Smooth muscle cell (in vitro differentiated cells): Measurements from ENCODE around the gene ULK2. TPM values are rescaled to one million over a fixed set of nuclear protein-coding genes. Genes with fewer than 3 reads are reported as not detected.

Source experiments
- DNase-seq: peaks from one replicate; lab custom pipeline; 2025; ENCODE audit not compliant: unreplicated experiment; lab: John Stamatoyannopoulos, UW
- H2AFZ ChIP-seq: fragments of 200-600 bp; sonication (generic); 2 replicates; pipeline ENCODE4 v1.6.0; 2016; ENCODE audit warnings: antibody characterized with exemption, low read depth, mild to moderate bottlenecking
- H3F3A ChIP-seq: fragments of 200-600 bp; sonication (generic); 2 replicates; pipeline ENCODE4 v1.6.0; 2017; ENCODE audit warnings: antibody characterized with exemption, low read depth
- H3K27ac ChIP-seq: fragments of 200-600 bp; sonication (generic); 2 replicates; pipeline ENCODE4 v1.5.1; 2016; ENCODE audit warnings: low read depth, mild to moderate bottlenecking
- H3K27me3 ChIP-seq: fragments of 200-600 bp; sonication (generic); 2 replicates; pipeline ENCODE4 v1.6.1; 2016; ENCODE audit warnings: low read depth, mild to moderate bottlenecking
- H3K36me3 ChIP-seq: fragments of 200-600 bp; sonication (generic); 2 replicates; pipeline ENCODE4 v1.5.1; 2016; ENCODE audit warnings: low read depth
- H3K4me1 ChIP-seq: fragments of 200-600 bp; sonication (generic); 2 replicates; pipeline ENCODE4 v1.5.1; 2016; ENCODE audit warnings: low read depth
- H3K4me2 ChIP-seq: fragments of 200-600 bp; sonication (generic); 2 replicates; pipeline ENCODE4 v1.6.0; 2016; ENCODE audit warnings: mild to moderate bottlenecking
- H3K4me3 ChIP-seq: fragments of 200-600 bp; sonication (generic); 2 replicates; pipeline ENCODE4 v1.5.1; 2016; ENCODE audit warnings: mild to moderate bottlenecking
- H3K79me2 ChIP-seq: fragments of 200-600 bp; sonication (generic); 2 replicates; pipeline ENCODE4 v1.6.0; 2016; ENCODE audit warnings: low read depth, mild to moderate bottlenecking
- H3K9ac ChIP-seq: fragments of 200-600 bp; sonication (generic); 2 replicates; pipeline ENCODE4 v1.6.0; 2016; ENCODE audit warnings: low read depth
- H3K9me3 ChIP-seq: fragments of 200-600 bp; sonication (generic); replicated peaks from 2 replicates; pipeline ENCODE4 v1.5.1; 2016; ENCODE audit warnings: low read depth
- H4K20me1 ChIP-seq: fragments of 200-600 bp; sonication (generic); 2 replicates; pipeline ENCODE4 v1.6.0; 2016; ENCODE audit warnings: low read depth
- WGBS: methylation state at CpG from one replicate; pipeline ENCODE4 v1.1.7; 2016; ENCODE audit warnings: low lambda C conversion rate; 5-methylcytosine and 5-hydroxymethylcytosine counted together
- polyA plus RNA-seq: library from polyadenylated mRNA; unstranded; fragments of >200 nt; fragmentation: Nextera tagmentation; extraction: Ambion mirVana; gene quantifications from 2 replicates; pipeline ENCODE4 v1.2.1, GENCODE V29; 2016
- total RNA-seq: library from RNA; depleted of rRNA; stranded (reverse); fragments of >200 nt; gene quantifications from 2 replicates; pipeline ENCODE4 v1.2.3, GENCODE V29; 2014
- TF ChIP-seq, protein P1 (sequence below): fragments of 200-600 bp; sonication (generic); IDR thresholded peaks from 2 replicates; pipeline ENCODE4 v1.5.1; 2017; ENCODE audit warnings: borderline replicate concordance, mild to moderate bottlenecking, antibody characterized with exemption; ENCODE audit not compliant: insufficient read depth, poor library complexity, severe bottlenecking

Gene ULK2
- total and polyA plus RNA-seq, 2 experiments from 2014 or later = 9.7 to 24.0 TPM

DNA sequence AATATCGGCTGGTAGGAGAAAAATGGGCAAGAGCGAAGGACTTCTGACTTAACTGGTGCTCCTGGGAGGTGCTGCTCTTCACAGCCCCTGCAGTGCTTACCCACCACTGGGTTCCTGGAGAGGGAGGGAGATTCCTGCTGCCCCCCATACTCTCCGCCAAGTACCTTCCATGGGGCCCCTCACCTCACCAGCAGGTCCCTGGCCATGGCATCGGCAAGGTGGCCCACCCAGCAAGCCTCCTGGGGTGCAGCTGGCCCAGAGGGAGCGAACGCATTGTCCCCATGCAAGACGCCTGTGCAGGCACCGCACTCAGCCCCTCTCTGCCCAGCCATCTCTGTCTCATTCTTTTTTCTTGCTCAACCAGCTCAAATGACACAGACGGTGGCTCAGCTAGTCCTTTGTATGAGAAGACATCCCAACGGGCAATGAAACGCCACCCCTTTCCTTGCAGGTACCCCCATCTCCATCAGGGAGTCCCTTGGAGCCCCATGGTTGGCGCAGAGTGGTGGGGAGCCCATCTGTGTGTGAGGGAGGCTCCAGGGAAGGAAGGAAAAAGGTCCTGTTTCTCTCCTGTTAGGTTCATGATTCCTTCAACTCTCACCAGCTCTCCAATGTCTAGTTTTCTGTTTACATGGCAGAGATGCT lies 110.1 kb downstream of the ULK2 start:
- H3K4me1 ChIP-seq = no peaks in the 10 kb centered on the region
- H3K4me3 ChIP-seq = no peak overlapping the region
- H3F3A ChIP-seq = no peaks in the 10 kb centered on the region
- DNase-seq = no peak
- no peaks in the 10 kb centered on the region for H3K27me3 ChIP-seq
- H3K9ac ChIP-seq = no peak overlapping the region
- H3K79me2 ChIP-seq = no peaks in the 10 kb centered on the region
- H3K27ac ChIP-seq = no peak overlapping the region
- H3K4me2 ChIP-seq = no peak overlapping the region
- no peak overlapping the region for H2AFZ ChIP-seq
- TF ChIP-seq, protein P1, sequence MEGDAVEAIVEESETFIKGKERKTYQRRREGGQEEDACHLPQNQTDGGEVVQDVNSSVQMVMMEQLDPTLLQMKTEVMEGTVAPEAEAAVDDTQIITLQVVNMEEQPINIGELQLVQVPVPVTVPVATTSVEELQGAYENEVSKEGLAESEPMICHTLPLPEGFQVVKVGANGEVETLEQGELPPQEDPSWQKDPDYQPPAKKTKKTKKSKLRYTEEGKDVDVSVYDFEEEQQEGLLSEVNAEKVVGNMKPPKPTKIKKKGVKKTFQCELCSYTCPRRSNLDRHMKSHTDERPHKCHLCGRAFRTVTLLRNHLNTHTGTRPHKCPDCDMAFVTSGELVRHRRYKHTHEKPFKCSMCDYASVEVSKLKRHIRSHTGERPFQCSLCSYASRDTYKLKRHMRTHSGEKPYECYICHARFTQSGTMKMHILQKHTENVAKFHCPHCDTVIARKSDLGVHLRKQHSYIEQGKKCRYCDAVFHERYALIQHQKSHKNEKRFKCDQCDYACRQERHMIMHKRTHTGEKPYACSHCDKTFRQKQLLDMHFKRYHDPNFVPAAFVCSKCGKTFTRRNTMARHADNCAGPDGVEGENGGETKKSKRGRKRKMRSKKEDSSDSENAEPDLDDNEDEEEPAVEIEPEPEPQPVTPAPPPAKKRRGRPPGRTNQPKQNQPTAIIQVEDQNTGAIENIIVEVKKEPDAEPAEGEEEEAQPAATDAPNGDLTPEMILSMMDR = no peak
- WGBS = 97% methylated on average over 12 of the region's 12 CpGs
- H4K20me1 ChIP-seq = no peaks in the 10 kb centered on the region
- H3K36me3 ChIP-seq = no peaks in the 10 kb centered on the region
- no peaks in the 10 kb centered on the region for H3K9me3 ChIP-seq

- no peak overlapping the region for H3K4me3 ChIP-seq
- no peaks in the 10 kb centered on the region for H3K79me2 ChIP-seq
- no peaks in the 10 kb centered on the region for H4K20me1 ChIP-seq
- peak overlapping the region; percentile 50 for H3K27ac ChIP-seq
- H2AFZ ChIP-seq = no peak overlapping the region
- no peaks in the 10 kb centered on the region for H3K36me3 ChIP-seq
- peak overlapping the region; percentile 52 for H3K4me2 ChIP-seq
- H3F3A ChIP-seq = no peaks in the 10 kb centered on the region
- H3K9ac ChIP-seq = peak overlapping the region; percentile 50
- H3K9me3 ChIP-seq = no peaks in the 10 kb centered on the region
- H3K4me1 ChIP-seq = no peaks in the 10 kb centered on the region
- 37% methylated on average over 10 of the region's 10 CpGs for WGBS
- TF ChIP-seq, protein P1 = no peak
- no peaks in the 10 kb centered on the region for H3K27me3 ChIP-seq
- no peak for DNase-seq
Measured at GRCh38 chr17:19756546-19756945, 111.2 kb downstream of the ULK2 start.

GRCh38 chr17:19755821-19756510 lies 111.8 kb downstream of the ULK2 start:
- H3K36me3 ChIP-seq = no peaks in the 10 kb centered on the region
- H3K9me3 ChIP-seq = no peaks in the 10 kb centered on the region
- WGBS = 85% methylated on average over 11 of the region's 11 CpGs
- DNase-seq = no peak
- no peaks in the 10 kb centered on the region for H3K79me2 ChIP-seq
- no peaks in the 10 kb centered on the region for H3K4me1 ChIP-seq
- no peak overlapping the region for H3K4me3 ChIP-seq
- no peaks in the 10 kb centered on the region for H3K27me3 ChIP-seq
- peak overlapping the region; percentile 50 for H3K27ac ChIP-seq
- TF ChIP-seq, protein P1 = no peak
- peak overlapping the region; percentile 50 for H3K9ac ChIP-seq
- H3F3A ChIP-seq = no peaks in the 10 kb centered on the region
- no peaks in the 10 kb centered on the region for H4K20me1 ChIP-seq
- H2AFZ ChIP-seq = no peak overlapping the region
- peak overlapping the region; percentile 52 for H3K4me2 ChIP-seq
